Right cardiac atrium (tissue), 5 donors: ENCODE data around the gene TLE2. TPM values are rescaled to one million over a fixed set of nuclear protein-coding genes. Genes with fewer than 3 reads are reported as not detected.
"Not testable (repeated sequence)": the region's sequence is repeated elsewhere in the genome, so short reads cannot be mapped to it uniquely, and the experiment has no call there.

ENCODE experiments used
- ATAC-seq, 2 donors: fragments of 200-7000 bp; cut with Tn5 transposase; one replicate each; pipeline versions ENCODE4 v1.8.0 to v1.9.1; 2020; ENCODE audit warnings: moderate library complexity in 2 of 2, mild to moderate bottlenecking in 1 of 2
- DNase-seq, 3 donors: peaks; one replicate each; pipeline ENCODE4 v3.0.0-alpha.2; 2020
- H3K27ac ChIP-seq: one replicate; pipeline ENCODE4 v1.5.1; 2013; ENCODE audit warnings: mild to moderate bottlenecking, low read length, control low read depth, moderate library complexity
- H3K27me3 ChIP-seq: one replicate; pipeline ENCODE4 v1.6.1; 2013; ENCODE audit not compliant: control insufficient read depth, insufficient read depth
- H3K4me1 ChIP-seq: one replicate; pipeline ENCODE4 v1.6.1; 2013; ENCODE audit warnings: low read length; ENCODE audit not compliant: control insufficient read depth, insufficient read depth
- H3K4me3 ChIP-seq: one replicate; pipeline ENCODE4 v1.5.1; 2013; ENCODE audit warnings: low read length, control low read depth
- H3K9me3 ChIP-seq: one replicate; pipeline ENCODE4 v1.6.1; 2013; ENCODE audit warnings: low read length; ENCODE audit not compliant: control insufficient read depth
- WGBS: extraction: QIAGEN DNeasy Blood & Tissue Kit; methylation state at CpG from one replicate; pipeline ENCODE4 v1.1.7; 2013; 5-methylcytosine and 5-hydroxymethylcytosine counted together
- intact Hi-C, 4 donors: fragments of 100-400 bp; cut with DNase I; formaldehyde crosslinking; loops; one replicate each; pipeline versions ENCODE4 v1.11.0 to v1.14.0; 2022 to 2023
- polyA plus RNA-seq: library from polyadenylated mRNA; stranded (reverse); fragments of 200-250 nt; gene quantifications from one replicate; pipeline ENCODE4 v1.2.3, GENCODE V29; 2013
- total RNA-seq, 4 donors: library from RNA; stranded (reverse); fragmentation: NEBNext Ultra II Directional; extraction: Animal tissue kit (Norgen Biotek cat#: 25700); gene quantifications; one replicate each; pipeline ENCODE4 v1.2.1, GENCODE V29; 2021
- donor health status: healthy with polysubstance abuse.
- donor health status: DM: no; HTN: yes; CAD: no.
- donor health status: DM: no; HTN: no; CAD: no.
- donor health status: DM: no; HTN: yes; CAD: no; lungs with severe emphysema.
- donor health status: DM: yes; HTN: yes; CAD: no.

TLE2 gene
- total and polyA plus RNA-seq, 5 donors: 68.6 to 102 (median 85.9) TPM

DNA sequence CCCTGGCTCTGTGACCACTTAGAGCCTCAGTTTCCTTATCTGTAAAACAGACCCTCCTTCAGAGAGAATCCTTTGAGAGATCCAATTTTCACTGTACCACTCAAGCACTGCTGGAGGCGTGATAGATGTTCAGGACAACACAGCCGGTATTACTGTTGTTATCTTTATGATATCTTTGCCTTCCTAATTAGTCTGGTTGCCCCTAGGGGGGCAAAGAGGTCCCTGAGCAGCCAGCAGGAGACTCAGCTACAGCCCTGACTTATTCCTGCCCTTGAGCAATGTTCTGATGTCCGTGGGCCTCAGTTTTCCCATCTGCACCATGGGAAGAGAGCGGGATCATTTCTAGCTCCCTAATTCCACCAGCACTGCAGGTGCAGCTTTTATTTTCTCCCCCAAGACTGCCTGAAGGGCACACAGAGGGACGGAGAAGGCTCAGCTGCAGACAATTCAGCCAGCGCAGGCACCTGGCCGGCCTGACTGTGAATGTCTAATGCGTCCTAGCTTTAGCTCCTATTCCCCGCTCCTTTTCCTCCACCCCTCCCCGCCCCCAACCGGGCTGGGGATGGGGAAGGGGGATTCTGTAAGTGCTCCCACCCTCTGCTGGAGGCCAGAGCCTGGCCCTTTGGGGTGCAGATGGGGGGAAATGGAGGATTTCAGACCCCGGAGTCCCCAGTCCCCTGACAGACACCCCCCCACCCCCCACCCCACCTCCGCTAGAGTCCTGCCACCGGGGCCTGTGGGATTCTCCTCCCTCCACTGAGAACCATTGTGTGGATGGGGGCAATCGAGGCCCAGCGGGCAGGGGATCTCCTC lies 17.0 kb upstream of the TLE2 start:
- Histone ChIP-seq H3K27me3 (no peaks in the 10 kb centered on the region), H3K27ac (no peak overlapping the region), H3K4me3 (no peak overlapping the region), H3K9me3 (no peaks in the 10 kb centered on the region), H3K4me1 (peaks cover 2% of the 10 kb centered on the region)
- 50% methylated on average over 16 of the region's 16 CpGs for WGBS
- peak in 2 of 3 donors; percentile 57 to 58 for DNase-seq
- no peak for ATAC-seq
- intact Hi-C loops: no loop called here

DNA sequence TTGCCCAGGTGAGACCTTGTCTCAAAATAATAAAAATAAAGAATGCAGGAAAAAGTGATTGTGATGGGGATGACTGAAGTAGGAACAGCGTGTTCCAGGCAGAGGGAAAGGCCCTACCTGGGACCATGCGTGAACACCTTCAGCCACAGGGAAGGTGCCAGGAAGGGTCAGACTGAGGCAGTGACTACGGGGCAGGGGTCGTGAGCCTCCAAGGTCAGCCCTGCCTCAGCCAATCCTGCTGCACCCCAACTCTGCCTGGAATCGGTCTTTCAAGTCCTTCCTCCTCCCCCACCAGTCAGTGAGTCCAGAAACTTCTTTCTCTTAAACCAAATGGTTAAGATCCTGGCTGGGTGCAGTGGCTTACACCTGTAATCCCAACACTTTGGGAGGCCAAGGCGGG lies 16.1 kb upstream of the TLE2 start:
- ATAC-seq (no peak), DNase-seq (peak in 1 of 3 donors; percentile 30)
- no peak overlapping the region for H3K4me3 ChIP-seq
- H3K9me3 ChIP-seq: no peaks in the 10 kb centered on the region
- H3K27ac ChIP-seq: no peak overlapping the region
- intact Hi-C loops: no loop called here
- H3K4me1 ChIP-seq: peaks cover 2% of the 10 kb centered on the region
- no peaks in the 10 kb centered on the region for H3K27me3 ChIP-seq
- WGBS: 90% methylated on average over 6 of the region's 6 CpGs

DNA sequence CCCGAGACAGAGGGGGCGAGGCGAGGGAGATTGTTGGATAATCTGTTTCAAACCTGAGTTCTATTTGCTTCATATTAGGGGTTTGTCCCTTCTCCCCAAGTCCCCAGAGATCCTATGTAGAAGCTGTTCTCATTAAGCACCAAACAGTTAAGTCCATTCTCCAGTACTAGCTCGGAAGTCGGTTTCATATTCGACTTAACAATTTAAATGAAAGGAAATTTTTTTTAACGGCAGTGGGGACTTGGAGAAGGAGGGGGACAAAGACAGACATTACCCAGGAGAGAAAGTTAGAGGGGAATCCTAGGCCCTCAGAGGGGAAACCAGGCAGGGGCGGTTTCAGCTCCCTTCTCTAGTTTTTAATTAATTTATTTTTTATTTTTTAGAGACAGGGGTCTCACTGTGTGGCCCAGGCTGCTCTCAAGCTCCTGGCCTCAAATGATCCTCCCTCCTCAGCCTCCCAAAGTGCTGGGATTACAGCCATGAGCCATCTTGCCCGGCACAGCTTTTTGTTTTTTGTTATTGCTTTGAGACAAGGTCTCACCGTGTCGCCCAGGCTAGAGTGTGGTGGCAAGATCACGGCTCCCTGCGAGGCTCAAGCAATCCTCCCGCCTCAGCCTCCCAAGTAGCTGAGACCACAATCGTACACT lies 13.7 kb upstream of the TLE2 start:
- peak overlapping the region; percentile 35 for H3K27ac ChIP-seq
- no peaks in the 10 kb centered on the region for H3K27me3 ChIP-seq
- no peak for DNase-seq
- no peaks in the 10 kb centered on the region for H3K9me3 ChIP-seq
- peak overlapping the region; percentile 29 for H3K4me3 ChIP-seq
- no peak for ATAC-seq
- peaks cover 2% of the 10 kb centered on the region for H3K4me1 ChIP-seq
- intact Hi-C loops: no loop called here
- WGBS: 38% methylated on average over 15 of the region's 15 CpGs

DNA sequence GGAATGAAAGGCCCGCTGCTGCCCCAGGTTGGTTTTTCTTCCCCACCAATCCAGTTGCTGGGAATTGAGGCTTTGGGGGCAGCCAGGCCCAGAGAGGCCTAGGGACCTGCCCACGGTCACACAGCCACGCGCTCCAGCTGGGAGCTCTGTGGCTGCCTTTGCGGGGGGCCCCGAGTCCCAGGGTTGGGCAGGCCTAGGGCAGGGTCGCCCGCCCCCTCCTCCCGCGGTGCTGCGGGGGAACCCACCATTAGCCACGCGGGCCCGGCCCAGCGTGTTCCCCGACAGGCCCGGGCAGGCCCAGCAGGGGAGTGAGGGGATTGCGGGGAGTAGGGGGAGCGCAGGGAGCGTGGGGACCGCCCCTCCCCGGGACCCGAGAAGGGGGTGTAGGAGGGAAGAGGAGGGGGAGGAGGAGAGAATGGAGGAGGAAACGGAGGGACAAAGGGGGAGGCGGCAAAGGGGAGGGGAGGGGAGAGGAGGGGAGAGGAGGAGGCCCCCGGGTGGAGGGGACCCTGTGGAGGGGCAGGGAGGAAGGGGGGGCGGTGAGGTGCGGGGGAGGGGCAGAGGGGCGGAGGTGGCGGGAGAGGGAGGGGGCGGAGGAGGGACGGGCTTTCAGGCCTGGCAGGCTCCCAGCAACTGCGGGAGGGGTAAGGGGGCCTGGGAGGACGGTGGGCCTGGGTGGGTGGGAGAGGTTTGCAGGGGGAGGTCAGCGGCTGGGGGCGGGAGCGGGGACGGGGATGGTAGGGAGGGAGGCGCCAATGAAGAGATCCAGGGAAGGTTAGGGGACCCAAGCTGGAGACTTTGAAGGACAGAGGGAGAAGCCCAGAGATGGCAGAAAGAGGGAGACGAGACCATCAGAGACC lies 12.9 kb upstream of the TLE2 start:
- Histone ChIP-seq H3K27ac (peak overlapping the region; percentile 35), H3K9me3 (no peaks in the 10 kb centered on the region), H3K4me1 (peaks cover 2% of the 10 kb centered on the region), H3K27me3 (no peaks in the 10 kb centered on the region), H3K4me3 (peak overlapping the region; percentile 29)
- no peak for ATAC-seq
- WGBS: 18% methylated on average over 39 of the region's 40 CpGs
- intact Hi-C loops: no loop called here
- DNase-seq: peak in 1 of 3 donors; percentile 76

GRCh38 chr19:3041327-3041726 lies 12.2 kb upstream of the TLE2 start:
- Histone ChIP-seq H3K27me3 (no peaks in the 10 kb centered on the region), H3K4me3 (no peak overlapping the region), H3K4me1 (peaks cover 2% of the 10 kb centered on the region), H3K27ac (no peak overlapping the region), H3K9me3 (no peaks in the 10 kb centered on the region)
- 71% methylated on average over 12 of the region's 12 CpGs for WGBS
- intact Hi-C loops: no loop called here
- DNase-seq (no peak), ATAC-seq (no peak)

- H3K4me1 ChIP-seq: peaks cover 2% of the 10 kb centered on the region
- 65% methylated on average over 17 of the region's 17 CpGs for WGBS
- intact Hi-C loops: loop anchor here in 1 of 4 donors (10.0 kb wide), 1 partner anchor 55 kb away; no protein-coding TSS in a partner anchor
- DNase-seq (no peak), ATAC-seq (no peak)
- no peaks in the 10 kb centered on the region for H3K9me3 ChIP-seq
- no peaks in the 10 kb centered on the region for H3K27me3 ChIP-seq
- H3K4me3 ChIP-seq: no peak overlapping the region
- peak overlapping the region; percentile 30 for H3K27ac ChIP-seq
Observed at GRCh38 chr19:3039641-3040077, 10.6 kb upstream of the TLE2 start.

DNA sequence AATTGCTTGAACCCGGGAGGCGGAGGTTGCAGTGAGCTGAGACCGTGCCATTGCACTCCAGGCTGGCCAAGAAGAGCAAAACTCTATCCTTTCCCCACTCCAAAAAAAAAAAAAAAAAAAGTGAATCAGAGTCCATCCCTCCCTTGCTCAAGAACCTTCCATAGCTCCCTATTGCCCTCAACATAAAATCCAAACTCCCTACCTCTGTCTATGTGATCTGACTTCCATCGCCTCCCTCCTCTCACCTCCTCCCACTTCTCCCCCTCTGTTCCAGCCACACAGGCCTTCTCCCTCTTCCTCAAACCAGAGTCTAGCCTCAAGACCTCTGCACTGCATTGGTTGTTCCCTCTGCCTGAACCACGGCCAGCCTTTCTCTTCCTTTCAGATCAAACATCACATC lies 10.0 kb upstream of the TLE2 start:
- no peaks in the 10 kb centered on the region for H3K9me3 ChIP-seq
- no peaks in the 10 kb centered on the region for H3K27me3 ChIP-seq
- DNase-seq (no peak), ATAC-seq (no peak)
- no peak overlapping the region for H3K4me3 ChIP-seq
- peaks cover 2% of the 10 kb centered on the region for H3K4me1 ChIP-seq
- 87% methylated on average over 5 of the region's 5 CpGs for WGBS
- peak overlapping the region; percentile 30 for H3K27ac ChIP-seq
- intact Hi-C loops: loop anchor here in 1 of 4 donors (10.0 kb wide), 1 partner anchor 54 kb away; no protein-coding TSS in a partner anchor

DNA sequence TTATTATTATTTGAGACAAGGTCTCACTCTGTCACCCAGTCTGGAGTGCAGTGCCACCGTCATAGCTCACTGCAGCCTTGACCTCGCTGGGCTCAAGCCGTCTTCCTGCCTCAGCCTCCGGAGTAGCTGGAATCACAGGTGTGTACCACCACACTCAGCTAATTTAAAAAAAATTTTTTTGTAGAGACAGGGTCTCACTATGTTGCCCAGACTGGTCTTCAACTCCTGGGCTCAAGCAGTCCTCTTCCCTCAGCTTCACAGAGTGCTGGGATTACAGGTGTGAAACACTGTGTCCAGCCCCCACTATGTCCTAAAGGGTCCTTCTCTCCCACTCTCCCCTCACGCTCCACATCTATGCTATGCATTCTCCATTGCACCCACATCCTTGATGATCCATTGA lies 9.1 kb upstream of the TLE2 start:
- WGBS: 84% methylated on average over 5 of the region's 5 CpGs
- H3K27ac ChIP-seq: no peak overlapping the region
- H3K4me3 ChIP-seq: no peak overlapping the region
- DNase-seq (no peak), ATAC-seq (no peak)
- no peaks in the 10 kb centered on the region for H3K27me3 ChIP-seq
- peaks cover 2% of the 10 kb centered on the region for H3K4me1 ChIP-seq
- intact Hi-C loops: loop anchor here in 1 of 4 donors (10.0 kb wide), 1 partner anchor 53 kb away; no protein-coding TSS in a partner anchor
- no peaks in the 10 kb centered on the region for H3K9me3 ChIP-seq

DNA sequence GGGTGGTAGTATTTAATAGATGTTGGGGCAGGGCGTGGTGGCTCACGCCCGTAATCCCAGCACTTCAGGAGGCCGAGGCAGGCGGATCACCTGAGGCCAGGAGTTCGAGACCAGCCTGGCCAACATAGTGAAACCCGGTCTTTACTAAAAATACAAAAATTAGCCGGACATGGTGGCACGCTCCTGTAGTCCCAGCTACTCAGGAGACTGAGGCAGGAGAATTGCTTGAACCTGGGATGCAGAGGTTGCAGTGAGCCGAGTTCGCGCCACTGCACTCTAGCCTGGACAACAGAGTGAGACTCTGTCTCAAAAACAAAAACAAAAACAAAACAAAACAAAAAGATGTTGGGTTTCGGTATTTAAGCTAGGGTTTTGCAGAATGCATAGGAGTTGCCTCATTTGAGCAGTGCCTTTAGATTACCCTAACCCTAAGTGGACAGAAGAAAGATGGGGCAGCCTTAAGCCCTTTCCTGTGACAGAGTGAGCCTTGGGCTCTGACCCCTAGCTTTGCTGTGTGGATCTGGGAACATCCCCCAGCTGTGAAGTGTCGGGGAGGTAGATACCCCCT lies 8.0 kb upstream of the TLE2 start:
- not testable (repeated sequence) for DNase-seq, H3K4me1 ChIP-seq, H3K27me3 ChIP-seq, H3K9me3 ChIP-seq, ATAC-seq, H3K4me3 ChIP-seq
- 81% methylated on average over 14 of the region's 14 CpGs for WGBS
- intact Hi-C loops: loop anchor here in 1 of 4 donors (10.0 kb wide), 1 partner anchor 52 kb away; no protein-coding TSS in a partner anchor
- H3K27ac ChIP-seq: peak overlapping the region; percentile 81

DNA sequence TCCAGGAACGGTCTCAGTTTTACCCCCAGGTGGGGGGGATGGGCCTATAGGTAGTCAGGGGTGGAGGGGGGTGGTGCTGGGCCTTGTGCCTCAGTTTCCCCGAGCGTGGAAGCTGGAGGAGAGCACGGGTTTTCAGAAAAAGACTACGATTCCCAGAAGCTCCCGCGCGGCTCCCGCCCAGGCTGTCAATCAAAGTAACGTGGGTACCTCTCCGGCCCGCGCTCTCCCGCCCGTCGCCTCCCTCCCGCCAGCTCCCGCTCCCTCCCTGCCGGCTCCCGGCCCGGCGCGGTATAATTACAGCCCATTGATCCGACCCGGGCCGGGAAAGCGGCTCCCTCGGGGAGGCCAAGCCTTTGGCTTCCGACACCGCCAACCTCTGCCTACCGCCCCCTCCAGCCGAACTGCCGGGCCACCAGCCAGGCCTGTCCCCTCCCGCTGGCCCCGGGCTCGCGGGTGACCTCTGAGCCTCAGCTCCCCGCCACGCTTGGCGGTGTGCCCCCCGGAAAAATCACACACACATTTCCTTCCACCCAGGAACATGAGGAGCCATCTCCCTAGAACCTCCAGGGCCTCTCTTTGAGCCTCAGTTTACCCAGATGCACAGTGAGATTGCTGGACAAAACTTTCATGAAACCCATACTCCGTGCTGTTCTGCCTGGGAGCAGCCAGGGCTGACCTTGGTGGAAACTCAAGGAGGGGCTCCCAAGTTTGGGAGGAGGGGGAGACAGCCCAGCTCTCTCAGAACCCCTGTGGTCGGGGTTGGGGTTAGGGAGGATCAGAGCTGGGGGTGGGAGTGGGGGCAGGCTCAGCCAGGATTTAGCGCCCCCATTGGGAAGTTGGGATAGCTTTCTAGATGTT lies 7.3 kb upstream of the TLE2 start:
- intact Hi-C loops: loop anchor here in 1 of 4 donors (10.0 kb wide), 1 partner anchor 52 kb away; no protein-coding TSS in a partner anchor

More for the DNA sequence above, 7.3 kb upstream of the TLE2 start:
- H3K9me3 ChIP-seq: no peaks in the 10 kb centered on the region
- no peaks in the 10 kb centered on the region for H3K27me3 ChIP-seq
- DNase-seq: peak; percentile 96 to 98 (median 98)
- H3K4me3 ChIP-seq: peak overlapping the region; percentile 62
- H3K27ac ChIP-seq: peak overlapping the region; percentile 81
- peak; percentile 91 for ATAC-seq
- WGBS: under 1% methylated on average over 44 of the region's 44 CpGs
- no peaks in the 10 kb centered on the region for H3K4me1 ChIP-seq
